ENCODE data around the gene GSTA2.
"Not testable (repeated sequence)": the region's sequence is repeated elsewhere in the genome, so short reads cannot be mapped to it uniquely, and the experiment has no call there.

The GSTA2 gene

DNA sequence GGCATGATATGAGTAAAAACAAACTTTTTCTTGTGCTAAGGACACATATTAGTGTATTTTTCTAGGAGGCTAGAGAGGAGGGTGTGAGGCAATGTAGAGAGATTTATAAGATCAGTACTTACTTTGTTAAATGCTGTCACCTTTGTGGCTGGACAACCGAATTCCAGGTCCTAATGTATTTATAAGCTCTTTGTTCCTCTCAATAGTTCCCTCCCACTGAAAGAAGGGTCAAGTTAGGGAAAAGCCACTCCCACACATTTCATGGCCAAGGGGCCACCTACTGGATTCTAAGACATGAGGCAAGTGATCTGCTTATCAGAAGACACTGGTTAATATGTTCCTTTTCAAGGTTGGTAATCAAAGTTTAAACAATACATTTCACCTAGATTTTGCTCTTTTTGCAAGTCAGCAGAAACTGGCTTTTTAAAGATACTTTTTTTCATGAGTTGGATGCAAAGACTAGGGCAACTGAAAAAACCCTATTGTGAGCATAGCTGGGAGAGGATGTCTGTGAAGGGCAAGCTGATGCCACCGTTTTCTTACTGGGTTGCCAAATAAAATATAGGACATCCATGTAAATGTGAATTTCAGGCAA, at the start of gene GSTA2:
GSTA2 (minus strand) TSS at position 154 of the 595 bp plus-strand sequence. CDS start 5,528 bp downstream, outside the sequence.
- DNase-seq: not testable (repeated sequence)

GRCh38 chr6:52809777-52810176, 46.5 kb upstream of the GSTA2 start:
- not testable (repeated sequence) for DNase-seq

GRCh38 chr6:52808660-52809059, 45.4 kb upstream of the GSTA2 start:
- DNase-seq: no peak

- DNase-seq: not testable (repeated sequence)
Measured at GRCh38 chr6:52803668-52804255, 40.5 kb upstream of the GSTA2 start, which contains the start of gene GSTA1. GSTA1 (minus strand) TSS chr6:52803816; CDS start chr6:52799267, 4,549 bp downstream.

- no peak for DNase-seq
Measured at GRCh38 chr6:52802806-52803205, 39.5 kb upstream of the GSTA2 start.

DNA sequence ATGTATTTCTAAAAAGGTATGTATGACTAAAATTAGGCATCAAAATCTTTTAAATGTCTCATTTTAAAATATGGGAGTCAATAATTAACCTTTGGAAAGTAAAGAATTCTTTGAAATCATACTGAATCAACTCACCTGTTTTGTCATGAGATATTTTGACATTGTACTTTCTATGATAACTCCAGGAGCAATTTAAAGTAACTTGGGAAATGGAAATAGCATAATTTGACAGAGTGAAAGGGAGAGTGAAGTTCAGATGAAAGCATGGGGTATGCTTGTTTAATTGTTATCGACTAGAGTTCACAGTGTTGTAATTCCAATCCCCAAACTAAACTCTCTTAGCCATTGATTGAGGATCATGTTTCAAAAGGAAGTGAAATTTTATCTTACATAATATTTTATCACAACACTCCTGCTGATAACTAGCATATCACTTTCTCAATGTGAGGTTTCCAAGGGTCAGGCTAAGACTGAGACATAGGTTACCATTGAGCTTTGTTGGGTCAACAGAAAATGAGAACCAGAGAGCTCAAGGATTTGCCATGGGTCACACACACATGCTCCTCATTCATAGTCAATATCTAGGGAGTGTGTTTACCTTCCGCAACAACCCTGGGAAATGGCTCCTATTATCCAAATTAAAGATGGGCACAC, 38.0 kb upstream of the GSTA2 start:
- no peak for DNase-seq

DNA sequence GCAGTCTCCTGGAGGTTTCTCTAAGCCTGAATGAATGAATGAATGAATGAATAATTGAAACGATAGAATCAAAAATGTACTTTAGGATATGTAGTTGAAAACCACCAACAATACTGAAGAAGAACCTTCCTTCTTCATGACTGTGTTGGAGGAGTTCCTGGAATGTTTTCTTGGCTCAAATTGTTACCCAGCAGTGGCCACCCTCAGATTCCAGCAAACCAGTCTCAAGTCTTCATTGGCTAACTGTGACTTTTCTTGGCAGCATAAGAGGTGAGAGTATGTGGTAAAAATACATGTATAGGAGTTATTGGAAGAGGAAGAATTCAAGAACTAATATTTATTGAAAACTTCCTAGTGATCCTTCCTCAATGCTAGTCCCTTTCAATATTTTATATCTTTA, 36.0 kb upstream of the GSTA2 start:
- DNase-seq: not testable (repeated sequence)

- not testable (repeated sequence) for DNase-seq
Measured at GRCh38 chr6:52794366-52794765, 31.1 kb upstream of the GSTA2 start.

DNA sequence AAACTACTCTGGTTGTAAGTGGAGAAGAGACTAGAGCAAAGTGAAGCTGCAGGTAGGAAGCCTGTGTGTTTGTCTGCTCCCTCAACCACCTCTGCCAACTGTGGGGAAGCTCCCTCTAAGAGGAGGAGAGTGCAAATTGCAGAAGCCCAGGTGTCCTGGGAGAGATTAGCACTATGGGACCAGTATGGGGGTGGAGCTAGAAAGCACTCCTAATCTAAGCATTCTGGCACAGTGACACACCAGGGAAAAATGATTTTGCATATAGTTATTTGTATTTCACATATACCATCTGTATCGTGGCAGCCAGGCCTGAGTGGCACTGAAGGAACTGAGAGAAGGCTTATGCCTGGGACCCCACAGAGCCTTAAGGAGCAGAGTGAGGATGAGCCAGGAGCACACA, 27.6 kb upstream of the GSTA2 start:
- DNase-seq: no peak

DNA sequence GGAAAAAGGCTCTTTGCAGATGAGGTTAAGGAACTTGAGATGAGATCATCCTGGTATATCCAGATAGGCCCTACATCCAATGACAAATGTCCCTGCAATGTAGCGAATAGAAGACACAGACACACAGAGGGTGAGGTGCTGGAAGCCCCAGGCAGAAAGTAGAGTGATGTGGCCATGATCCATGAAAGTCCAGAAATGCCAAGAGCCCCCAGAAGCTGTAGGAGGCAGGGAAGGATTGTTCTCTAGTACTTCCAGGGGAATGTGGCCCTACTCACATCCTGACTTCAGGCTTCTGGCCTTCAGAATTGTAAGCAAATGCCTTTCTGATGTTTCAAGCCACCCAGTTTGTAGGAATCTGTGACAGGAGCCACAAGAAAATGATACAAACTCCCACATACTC, 26.4 kb upstream of the GSTA2 start:
- not testable (repeated sequence) for DNase-seq

GRCh38 chr6:52788478-52788877, 25.2 kb upstream of the GSTA2 start:
- no peak for DNase-seq

GRCh38 chr6:52787917-52788316, 24.6 kb upstream of the GSTA2 start:
- DNase-seq: no peak

DNA sequence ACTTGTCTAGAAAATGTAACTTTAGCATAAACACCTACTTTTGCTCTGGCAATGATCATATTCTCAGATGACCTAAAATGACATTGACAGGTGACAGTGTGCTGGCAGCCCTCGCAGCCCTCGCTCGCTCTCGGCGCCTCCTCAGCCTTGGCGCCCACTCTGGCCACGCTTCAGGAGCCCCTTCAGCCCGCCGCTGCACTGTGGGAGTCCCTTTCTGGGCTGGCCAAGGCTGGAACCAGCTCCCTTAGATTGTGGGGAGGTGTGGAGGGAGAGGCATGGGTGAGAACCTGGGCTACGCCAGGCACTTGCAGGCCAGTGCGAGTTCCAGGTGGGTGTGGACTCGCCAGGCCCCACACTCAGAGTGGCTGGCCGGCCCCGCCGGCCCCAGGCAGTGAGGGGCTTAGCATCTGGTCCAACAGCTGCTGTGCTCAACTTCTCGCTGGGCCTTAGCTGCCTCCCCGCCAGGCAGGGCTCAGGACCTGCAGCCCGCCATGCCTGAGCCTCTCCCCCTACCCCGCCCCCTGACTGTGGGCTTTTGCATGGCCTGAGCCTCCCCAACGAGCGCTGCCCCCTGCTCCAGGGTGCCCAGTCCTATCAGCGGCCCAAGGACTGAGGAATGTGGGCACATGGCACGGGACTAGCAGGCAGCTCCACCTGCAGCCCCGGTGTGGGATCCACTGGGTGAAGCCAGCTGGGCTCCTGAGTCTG, 23.1 kb upstream of the GSTA2 start:
- DNase-seq: no peak

GRCh38 chr6:52782696-52783274, 19.5 kb upstream of the GSTA2 start:
- not testable (repeated sequence) for DNase-seq

GRCh38 chr6:52782209-52782608, 18.9 kb upstream of the GSTA2 start:
- not testable (repeated sequence) for DNase-seq

- DNase-seq: no peak
Measured at GRCh38 chr6:52779237-52779636, 16.0 kb upstream of the GSTA2 start.

DNA sequence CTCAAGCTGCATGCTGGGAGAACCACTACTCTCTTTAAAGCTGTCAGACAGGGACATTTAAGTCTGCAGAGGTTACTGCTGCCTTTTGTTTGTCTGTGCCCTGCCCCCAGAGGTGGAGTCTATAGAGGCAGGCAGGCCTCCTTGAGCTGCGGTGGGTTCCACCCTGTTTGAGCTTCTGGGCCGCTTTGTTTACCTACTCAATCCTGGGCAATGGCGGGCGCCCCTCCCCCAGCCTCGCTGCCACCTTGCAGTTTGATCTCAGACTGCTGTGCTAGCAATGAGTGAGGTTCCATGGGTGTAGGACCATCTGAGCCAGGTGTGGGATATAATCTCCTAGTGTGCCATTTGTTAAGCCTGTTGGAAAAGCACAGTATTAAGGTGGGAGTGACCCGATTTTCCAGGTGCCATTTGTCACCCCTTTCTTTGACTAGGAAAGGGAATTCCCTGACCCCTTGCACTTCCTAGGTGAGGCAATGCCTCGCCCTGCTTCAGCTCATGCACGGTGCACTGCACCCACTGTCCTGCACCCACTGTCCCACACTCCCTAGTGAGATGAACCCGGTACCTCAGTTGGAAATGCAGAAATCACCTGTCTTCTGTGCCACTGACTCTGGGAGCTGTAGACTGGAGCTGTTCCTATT, 13.6 kb upstream of the GSTA2 start:
- DNase-seq: not testable (repeated sequence)

DNA sequence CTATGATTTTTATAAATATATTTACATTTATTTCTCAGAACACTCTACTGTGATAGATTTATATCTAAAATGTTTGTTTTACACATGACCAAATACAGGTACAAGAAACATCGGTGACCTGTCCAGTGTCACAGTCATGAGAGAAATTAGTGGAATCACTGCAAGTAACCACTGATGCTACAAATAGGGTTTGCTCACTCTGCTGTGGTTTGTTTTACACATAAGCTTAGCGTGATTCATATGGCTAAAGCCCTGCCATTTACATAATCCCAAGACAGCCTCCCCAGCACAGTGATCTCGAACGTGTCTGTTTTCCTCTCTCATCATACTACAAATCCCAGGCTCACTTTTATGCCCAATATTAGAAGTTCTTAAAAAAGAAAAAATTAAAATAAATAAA, 6.1 kb upstream of the GSTA2 start:
- DNase-seq: not testable (repeated sequence)

DNA sequence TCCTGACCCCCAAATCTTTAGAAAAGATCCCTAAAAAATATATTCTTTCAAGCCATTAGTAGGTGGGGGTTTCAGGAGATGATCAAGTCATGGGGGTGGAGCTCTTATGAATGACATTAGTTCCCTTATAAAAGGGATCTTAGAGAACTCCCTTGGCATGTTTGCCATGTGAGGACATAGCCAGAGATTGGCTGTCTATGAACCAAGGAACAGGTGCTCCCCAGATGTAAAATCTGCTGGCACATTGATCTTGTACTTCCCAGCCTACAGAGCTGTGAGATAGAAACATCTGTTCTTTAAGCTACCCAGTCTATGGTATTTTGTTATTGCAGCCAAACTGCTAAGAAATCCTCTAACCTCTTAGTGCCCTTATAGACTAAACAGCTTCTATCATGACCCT, 4.4 kb upstream of the GSTA2 start:
- not testable (repeated sequence) for DNase-seq

GRCh38 chr6:52761673-52762491, 1.4 kb downstream of the GSTA2 start:
- not testable (repeated sequence) for DNase-seq

DNA sequence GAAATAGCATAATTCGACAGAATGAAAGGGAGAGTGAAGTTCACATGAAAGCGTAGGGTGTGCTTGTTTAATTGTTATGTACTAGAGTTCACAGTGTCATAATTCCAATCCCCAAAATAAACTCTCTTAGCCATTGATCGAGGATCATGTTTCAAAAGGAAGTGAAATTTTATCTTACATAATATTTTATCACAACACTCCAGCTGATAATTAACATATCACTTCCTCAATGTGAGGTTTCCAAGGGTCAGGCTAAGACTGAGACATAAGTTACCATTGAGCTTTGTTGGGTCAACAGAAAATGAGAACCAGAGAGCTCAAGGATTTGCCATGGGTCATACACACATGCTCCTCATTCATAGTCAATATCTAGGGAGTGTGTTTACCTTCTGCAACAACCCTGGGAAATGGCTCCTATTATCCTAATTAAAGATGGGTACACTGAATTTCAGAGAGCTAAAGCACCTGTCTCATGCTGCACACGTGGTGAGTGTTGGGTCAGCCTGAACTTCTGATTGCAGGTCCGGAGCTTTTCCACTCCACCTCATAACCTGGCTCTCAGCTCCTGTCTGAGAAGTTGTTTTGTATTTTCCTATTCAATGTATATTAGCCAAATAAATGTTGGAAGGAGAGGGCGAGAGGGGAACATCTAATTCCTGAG, 3.0 kb downstream of the GSTA2 start:
- no peak for DNase-seq
